SK-N-SH (cell line): Measurements from ENCODE around the gene MIGA1. TPM values are rescaled to one million over a fixed set of nuclear protein-coding genes. Genes with fewer than 3 reads are reported as not detected.

Experiments
- CTCF ChIA-PET: fragments of 300-600, 350-600 bp; formaldehyde crosslinking; extraction: SDS; loops from one replicate; lab custom pipeline; 2021; lab: Yijun Ruan, JAX
- POLR2A ChIA-PET: fragments of 350-600 bp; sonication (Branson Sonifier 250); formaldehyde crosslinking; extraction: SDS; loops from one replicate; lab custom pipeline; 2020; ENCODE audit warnings: antibody characterized with exemption, inconsistent platforms; lab: Yijun Ruan, JAX
- DNase-seq: peaks from one replicate; pipeline ENCODE4 v3.0.0; 2012
- H2AFZ ChIP-seq: fragments of 200-600 bp; sonication (generic); 2 replicates; pipeline ENCODE4 v1.8.1; 2016; ENCODE audit warnings: antibody characterized with exemption, mild to moderate bottlenecking, low read depth
- H3F3A ChIP-seq: fragments of 200-600 bp; sonication (generic); replicated peaks from 2 replicates; pipeline ENCODE3; 2016; ENCODE audit warnings: antibody characterized with exemption, mild to moderate bottlenecking; ENCODE audit not compliant: insufficient read depth
- H3K27ac ChIP-seq, 2 experiments: fragments of 200-500 bp in 1 of 2; fragments of 200-600 bp in 1 of 2; sonication (Bioruptor generic) in 1 of 2; sonication (generic), shearing (Covaris generic) in 1 of 2; 2 replicates each; pipeline versions ENCODE4 v1.5.1 to v1.6.1; 2014 to 2016; ENCODE audit warnings: low read depth in 2 of 2, inconsistent platforms in 1 of 2, low read length in 1 of 2, mild to moderate bottlenecking in 1 of 2, mixed read lengths in 1 of 2
- H3K27me3 ChIP-seq: fragments of 200-600 bp; sonication (generic), shearing (Covaris generic); 2 replicates; pipeline ENCODE4 v1.6.1; 2016; ENCODE audit warnings: mixed run types; ENCODE audit not compliant: insufficient read depth
- H3K36me3 ChIP-seq, 2 experiments: fragments of 200-500 bp in 1 of 2; fragments of 200-600 bp in 1 of 2; sonication (Bioruptor generic) in 1 of 2; sonication (generic) in 1 of 2; replicated peaks in 1 of 2; 2 replicates each; pipeline versions ENCODE3 to v1.5.1; 2014 to 2016; ENCODE audit warnings: low read length in 1 of 2, mild to moderate bottlenecking in 1 of 2; ENCODE audit not compliant: insufficient read depth in 2 of 2, control insufficient read depth in 1 of 2
- H3K4me1 ChIP-seq, 2 experiments: fragments of 200-500 bp in 1 of 2; fragments of 200-600 bp in 1 of 2; sonication (Bioruptor generic) in 1 of 2; sonication (generic), shearing (Covaris generic) in 1 of 2; 2 replicates each; pipeline versions ENCODE4 v1.5.1 to v1.6.1; 2014 to 2016; ENCODE audit warnings: low read depth in 1 of 2, low read length in 1 of 2, mixed run types in 1 of 2; ENCODE audit not compliant: insufficient read depth in 2 of 2, control insufficient read depth in 1 of 2
- H3K4me2 ChIP-seq: fragments of 200-600 bp; sonication (generic), shearing (Covaris generic); 2 replicates; pipeline ENCODE4 v1.6.1; 2017; ENCODE audit warnings: mixed run types
- H3K4me3 ChIP-seq, 2 experiments: fragments of 200-500 bp in 1 of 2; fragments of 200-600 bp in 1 of 2; sonication (Bioruptor generic) in 1 of 2; sonication (generic), shearing (Covaris generic) in 1 of 2; 2 replicates each; pipeline versions ENCODE4 v1.5.1 to v1.8.1; 2014 to 2016; ENCODE audit warnings: low read depth in 2 of 2, inconsistent platforms in 1 of 2, low read length in 1 of 2, mild to moderate bottlenecking in 1 of 2, mixed read lengths in 1 of 2, moderate library complexity in 1 of 2
- H3K79me2 ChIP-seq: fragments of 200-600 bp; sonication (generic); 2 replicates; pipeline ENCODE4 v1.8.1; 2017; ENCODE audit warnings: mild to moderate bottlenecking; ENCODE audit not compliant: insufficient read depth
- H3K9ac ChIP-seq: fragments of 200-600 bp; sonication (generic); 2 replicates; pipeline ENCODE4 v1.6.1; 2017; ENCODE audit warnings: mixed run types
- H3K9me2 ChIP-seq: fragments of 200-600 bp; sonication (generic); 2 replicates; pipeline ENCODE4 v1.6.1; 2017; ENCODE audit warnings: mixed run types
- H3K9me3 ChIP-seq: fragments of 200-600 bp; sonication (generic); 2 replicates; pipeline ENCODE4 v1.6.1; 2017; ENCODE audit warnings: mixed run types, mild to moderate bottlenecking, moderate library complexity
- H4K20me1 ChIP-seq: fragments of 200-600 bp; sonication (generic); 2 replicates; pipeline ENCODE4 v1.6.1; 2017; ENCODE audit warnings: mild to moderate bottlenecking, mixed run types; ENCODE audit not compliant: insufficient read depth
- CHD2 ChIP-seq: fragments of 150-350 bp; IDR thresholded peaks from 2 replicates; pipeline ENCODE4 v1.6.1; 2018; ENCODE audit warnings: low read length; ENCODE audit not compliant: partially characterized antibody
- ELF1 ChIP-seq: IDR thresholded peaks from 2 replicates; pipeline ENCODE4 v1.4.0; 2012
- EZH2phosphoT487 ChIP-seq: fragments of 200-600 bp; sonication (generic); IDR thresholded peaks from 2 replicates; pipeline ENCODE4 v1.6.1; 2017; ENCODE audit warnings: low read depth, mixed run types, mild to moderate bottlenecking, antibody characterized with exemption, moderate library complexity, borderline replicate concordance
- FOXJ3 ChIP-seq: sonication (generic); formaldehyde crosslinking; IDR thresholded peaks from 2 replicates; pipeline ENCODE4 v1.5.1; 2020; ENCODE audit warnings: mild to moderate bottlenecking, missing genetic modification reagents
- GABPA ChIP-seq: IDR thresholded peaks from 2 replicates; pipeline ENCODE4 v1.4.0; 2012; ENCODE audit warnings: low read depth, mild to moderate bottlenecking
- GATA2 ChIP-seq: sonication (generic); formaldehyde crosslinking; IDR thresholded peaks from 2 replicates; pipeline ENCODE4 v1.5.0; 2020; ENCODE audit warnings: mild to moderate bottlenecking, missing genetic modification reagents
- JUND ChIP-seq: IDR thresholded peaks from 2 replicates; pipeline ENCODE4 v1.4.0; 2012
- MAX ChIP-seq: IDR thresholded peaks from 2 replicates; pipeline ENCODE4 v1.4.0; 2012; ENCODE audit warnings: low read depth
- MEF2A ChIP-seq: IDR thresholded peaks from 2 replicates; pipeline ENCODE4 v1.4.0; 2012; ENCODE audit warnings: low read depth, borderline replicate concordance
- MXI1 ChIP-seq: IDR thresholded peaks from 2 replicates; pipeline ENCODE4 v1.6.1; 2012; ENCODE audit warnings: mild to moderate bottlenecking, low read depth, low read length, improper control_type of control experiment
- NFIC ChIP-seq: IDR thresholded peaks from 2 replicates; pipeline ENCODE4 v1.4.0; 2012; ENCODE audit warnings: borderline replicate concordance
- NRF1 ChIP-seq: IDR thresholded peaks from 2 replicates; pipeline ENCODE4 v1.6.1; 2012; ENCODE audit warnings: low read depth, mild to moderate bottlenecking, low read length
- POLR2AphosphoS5 ChIP-seq: IDR thresholded peaks from 2 replicates; pipeline ENCODE4 v1.6.1; 2012; ENCODE audit warnings: low read depth, low read length
- RAD21 ChIP-seq: IDR thresholded peaks from 2 replicates; pipeline ENCODE4 v1.6.1; 2012; ENCODE audit warnings: mild to moderate bottlenecking, low read length
- RCOR1 ChIP-seq: fragments of 150-350 bp; IDR thresholded peaks from 2 replicates; pipeline ENCODE4 v1.6.1; 2017; ENCODE audit warnings: antibody characterized with exemption, low read length
- RXRA ChIP-seq: IDR thresholded peaks from 2 replicates; pipeline ENCODE4 v1.4.0; 2012; ENCODE audit warnings: low read depth, mild to moderate bottlenecking, borderline replicate concordance
- SMC3 ChIP-seq: IDR thresholded peaks from 2 replicates; pipeline ENCODE4 v1.6.1; 2012; ENCODE audit warnings: low read depth, low read length, improper control_type of control experiment
- TEAD4 ChIP-seq: IDR thresholded peaks from 2 replicates; pipeline ENCODE4 v1.4.0; 2012; ENCODE audit warnings: mild to moderate bottlenecking, borderline replicate concordance; ENCODE audit not compliant: insufficient read depth
- USF1 ChIP-seq: IDR thresholded peaks from 2 replicates; pipeline ENCODE4 v1.4.0; 2012; ENCODE audit warnings: low read depth, borderline replicate concordance
- YY1 ChIP-seq: IDR thresholded peaks from 2 replicates; pipeline ENCODE4 v1.4.0; 2012; ENCODE audit warnings: low read depth, mild to moderate bottlenecking
- WGBS: methylation state at CpG from one replicate; pipeline ENCODE4 v1.1.6; 2017; ENCODE audit warnings: low lambda C conversion rate; 5-methylcytosine and 5-hydroxymethylcytosine counted together
- polyA plus RNA-seq, 3 experiments: library from polyadenylated mRNA; depleted of rRNA; stranded (reverse); fragments of >200 nt; gene quantifications; 2 replicates each; pipeline ENCODE4 v1.2.3, GENCODE V29; 2012

The MIGA1 gene
- polyA plus RNA-seq, 1 of the 3 experiments (the other 2 are of a cell fraction): 2.5 TPM

- ChIA-PET CTCF (interaction anchor here (1.4 kb wide), 1 partner anchor 36 kb away, joined by 3 read pairs; no protein-coding TSS in a partner anchor), POLR2A (no interaction called here)
- no peak overlapping the region for H3K9ac ChIP-seq
- H3K9me3 ChIP-seq: no peaks in the 10 kb centered on the region
- WGBS: 93% methylated on average over 1 of the region's 1 CpG
- H3K4me1 ChIP-seq: peaks cover 4% of the 10 kb centered on the region in 2 experiments; a peak in 3 of 4 replicates
- DNase-seq: no peak
- peaks cover 47% of the 10 kb centered on the region for H3K79me2 ChIP-seq
- no peaks in the 10 kb centered on the region for H3K27me3 ChIP-seq
- H3F3A ChIP-seq: peaks cover 18% of the 10 kb centered on the region
- no peak overlapping the region for H3K4me3 ChIP-seq
- H4K20me1 ChIP-seq: peaks cover 19% of the 10 kb centered on the region
- no peak for TF ChIP-seq NFIC
- TF ChIP-seq MEF2A: no peak
- TF ChIP-seq ELF1: no peak
- no peak for TF ChIP-seq USF1
- no peak overlapping the region for H3K4me2 ChIP-seq
- H3K36me3 ChIP-seq: peaks cover 32 to 37% of the 10 kb centered on the region in 2 experiments
- H3K9me2 ChIP-seq: no peaks in the 10 kb centered on the region
- H3K27ac ChIP-seq: no peak overlapping the region
- H2AFZ ChIP-seq: no peak overlapping the region
Measured at GRCh38 chr1:77741316-77741715, 38.1 kb upstream of the MIGA1 start.

GRCh38 chr1:77742011-77742555 lies 37.4 kb upstream of the MIGA1 start:
- Histone ChIP-seq H3K27me3 (no peaks in the 10 kb centered on the region), H3K79me2 (peaks cover 55% of the 10 kb centered on the region), H3K9ac (no peak overlapping the region), H3K9me2 (no peaks in the 10 kb centered on the region), H3K4me2 (no peak overlapping the region), H3K27ac (no peak overlapping the region), H3K4me1 (peaks cover 4% of the 10 kb centered on the region in 2 experiments; a peak in 3 of 4 replicates), H3K4me3 (no peak overlapping the region), H4K20me1 (peaks cover 23% of the 10 kb centered on the region), H3K9me3 (no peaks in the 10 kb centered on the region), H3K36me3 (peaks cover 30 to 32% of the 10 kb centered on the region in 2 experiments), H3F3A (peaks cover 15% of the 10 kb centered on the region), H2AFZ (no peak overlapping the region)
- 97% methylated on average over 3 of the region's 3 CpGs for WGBS
- ChIA-PET CTCF (interaction anchor here (0.8 kb wide), 1 partner anchor 15 kb away, joined by 3 read pairs; no protein-coding TSS in a partner anchor), POLR2A (no interaction called here)
- TF ChIP-seq ELF1 (no peak), NRF1 (no peak), FOXJ3 (CRISPR knock-in tag) (no peak), YY1 (no peak), JUND (no peak), CHD2 (no peak), RAD21 (no peak), RXRA (no peak), EZH2phosphoT487 (no peak), GABPA (no peak), MXI1 (no peak), TEAD4 (no peak), GATA2 (CRISPR knock-in tag) (no peak), POLR2AphosphoS5 (no peak), SMC3 (no peak), RCOR1 (no peak), MAX (no peak), NFIC (no peak)
- peak; percentile 11 for DNase-seq
